HEK293 (cell line): ENCODE measurements around the gene AGRN.

ENCODE experiments used
- BCL6B ChIP-seq: fragments of 450-650 bp; formaldehyde crosslinking; IDR thresholded peaks from 2 replicates; pipeline ENCODE4 v1.5.1; 2017; ENCODE audit warnings: missing biosample characterization, missing genetic modification characterization
- CTCF ChIP-seq: fragments of 450-650 bp; formaldehyde crosslinking; IDR thresholded peaks from 2 replicates; pipeline ENCODE4 v1.5.1; 2016; ENCODE audit warnings: missing biosample characterization, missing genetic modification characterization
- KLF1 ChIP-seq: fragments of 450-650 bp; formaldehyde crosslinking; IDR thresholded peaks from 2 replicates; pipeline ENCODE4 v1.5.1; 2016; ENCODE audit warnings: missing biosample characterization, missing genetic modification characterization
- YY1 ChIP-seq: fragments of 450-650 bp; formaldehyde crosslinking; IDR thresholded peaks from 2 replicates; pipeline ENCODE4 v1.5.1; 2018; ENCODE audit warnings: missing biosample characterization, missing genetic modification characterization
- ZBTB21 ChIP-seq: fragments of 450-650 bp; formaldehyde crosslinking; IDR thresholded peaks from 2 replicates; pipeline ENCODE4 v1.5.1; 2017; ENCODE audit warnings: missing biosample characterization, missing genetic modification characterization
- ZBTB26 ChIP-seq: fragments of 450-650 bp; formaldehyde crosslinking; optimal IDR thresholded peaks from 2 replicates; pipeline ENCODE3; 2016; ENCODE audit warnings: missing biosample characterization, mild to moderate bottlenecking, missing genetic modification characterization
- ZFP69B ChIP-seq: fragments of 450-650 bp; formaldehyde crosslinking; IDR thresholded peaks from 2 replicates; pipeline ENCODE4 v1.5.1; 2016; ENCODE audit warnings: missing biosample characterization, missing genetic modification characterization
- ZNF121 ChIP-seq: fragments of 450-650 bp; formaldehyde crosslinking; IDR thresholded peaks from 2 replicates; pipeline ENCODE4 v1.5.1; 2016; ENCODE audit warnings: missing biosample characterization, missing genetic modification characterization
- ZNF146 ChIP-seq: fragments of 450-650 bp; formaldehyde crosslinking; IDR thresholded peaks from 2 replicates; pipeline ENCODE4 v1.5.1; 2016; ENCODE audit warnings: missing biosample characterization, missing genetic modification characterization
- ZNF16 ChIP-seq: fragments of 450-650 bp; formaldehyde crosslinking; IDR thresholded peaks from 2 replicates; pipeline ENCODE4 v1.5.1; 2016; ENCODE audit warnings: low read depth, missing biosample characterization, missing genetic modification characterization
- ZNF2 ChIP-seq: fragments of 450-650 bp; formaldehyde crosslinking; IDR thresholded peaks from 2 replicates; pipeline ENCODE4 v1.5.1; 2016; ENCODE audit warnings: missing biosample characterization, missing genetic modification characterization
- ZNF223 ChIP-seq: fragments of 450-650 bp; formaldehyde crosslinking; IDR thresholded peaks from 2 replicates; pipeline ENCODE4 v1.5.1; 2016; ENCODE audit warnings: missing biosample characterization, missing genetic modification characterization
- ZNF274 ChIP-seq, 2 experiments: fragments of 200-500 bp in 1 of 2; fragments of 450-650 bp in 1 of 2; sonication (Bioruptor generic) in 1 of 2; formaldehyde crosslinking in 1 of 2; IDR thresholded peaks; 2 replicates each; pipeline versions ENCODE4 v1.5.1 to v1.6.1; 2014 to 2016; ENCODE audit warnings: borderline replicate concordance in 1 of 2, inconsistent platforms in 1 of 2, low read length in 1 of 2, missing biosample characterization in 1 of 2, missing genetic modification characterization in 1 of 2
- ZNF341 ChIP-seq: fragments of 450-650 bp; formaldehyde crosslinking; IDR thresholded peaks from 2 replicates; pipeline ENCODE4; 2016; ENCODE audit warnings: low read depth, missing biosample characterization, missing genetic modification characterization
- ZNF354C ChIP-seq: fragments of 450-650 bp; formaldehyde crosslinking; IDR thresholded peaks from 2 replicates; pipeline ENCODE4 v1.5.1; 2016; ENCODE audit warnings: missing biosample characterization, missing genetic modification characterization, low read depth, borderline replicate concordance
- ZNF391 ChIP-seq: fragments of 450-650 bp; formaldehyde crosslinking; IDR thresholded peaks from 2 replicates; pipeline ENCODE4 v1.5.1; 2016; ENCODE audit warnings: low read depth, missing biosample characterization, missing genetic modification characterization, borderline replicate concordance
- ZNF394 ChIP-seq: fragments of 450-650 bp; formaldehyde crosslinking; IDR thresholded peaks from 2 replicates; pipeline ENCODE4 v1.5.1; 2016; ENCODE audit warnings: missing biosample characterization, missing genetic modification characterization, mild to moderate bottlenecking, moderate library complexity, borderline replicate concordance
- ZNF423 ChIP-seq: fragments of 450-650 bp; formaldehyde crosslinking; IDR thresholded peaks from 2 replicates; pipeline ENCODE4 v1.5.1; 2016; ENCODE audit warnings: missing biosample characterization, missing genetic modification characterization
- ZNF558 ChIP-seq: fragments of 450-650 bp; formaldehyde crosslinking; IDR thresholded peaks from 2 replicates; pipeline ENCODE4 v1.5.1; 2016; ENCODE audit warnings: missing biosample characterization, missing genetic modification characterization
- ZNF571 ChIP-seq: fragments of 450-650 bp; formaldehyde crosslinking; IDR thresholded peaks from 2 replicates; pipeline ENCODE4 v1.5.0; 2017; ENCODE audit warnings: missing biosample characterization, missing genetic modification characterization
- ZNF626 ChIP-seq: fragments of 450-650 bp; sonication (Bioruptor Pico); formaldehyde crosslinking; IDR thresholded peaks from 2 replicates; pipeline ENCODE4 v1.5.1; 2018; ENCODE audit warnings: missing biosample characterization, missing genetic modification characterization, inconsistent platforms
- ZNF660 ChIP-seq: fragments of 450-650 bp; IDR thresholded peaks from 2 replicates; pipeline ENCODE4 v1.5.1; 2018; ENCODE audit warnings: missing biosample characterization, mild to moderate bottlenecking, missing genetic modification characterization
- ZNF677 ChIP-seq: fragments of 450-650 bp; IDR thresholded peaks from 2 replicates; pipeline ENCODE4 v1.5.0; 2018; ENCODE audit warnings: missing biosample characterization, mild to moderate bottlenecking, missing genetic modification characterization, moderate library complexity
- ZNF792 ChIP-seq: fragments of 450-650 bp; formaldehyde crosslinking; IDR thresholded peaks from 2 replicates; pipeline ENCODE4 v1.5.1; 2016; ENCODE audit warnings: missing biosample characterization, missing genetic modification characterization
- ZSCAN30 ChIP-seq: fragments of 450-650 bp; IDR thresholded peaks from 2 replicates; pipeline ENCODE4 v1.5.1; 2018; ENCODE audit warnings: missing biosample characterization, mild to moderate bottlenecking, missing genetic modification characterization, moderate library complexity

Gene AGRN

GRCh38 chr1:1000357-1001056 lies 19.4 kb upstream of the AGRN start (continued):
- peak; percentile 16; the same call in 1 of the 2 replicates for TF ChIP-seq CTCF (tag by site-specific recombination)
- TF ChIP-seq ZNF223 (tag by site-specific recombination), result peak; percentile 37; the same call in 1 of the 2 replicates
- TF ChIP-seq YY1 (tag by site-specific recombination), result peak; percentile 87
- peak; percentile 86 for TF ChIP-seq KLF1 (tag by site-specific recombination)
- peak; percentile 97 for TF ChIP-seq ZBTB26 (tag by site-specific recombination)
- TF ChIP-seq ZNF660 (tag by site-specific recombination), result peak; percentile 87; the same call in 1 of the 2 replicates
- no peak for TF ChIP-seq BCL6B
- TF ChIP-seq ZNF391 (tag by site-specific recombination), result peak; percentile 98; the same call in 1 of the 2 replicates
- TF ChIP-seq ZNF571 (tag by site-specific recombination), result no peak
- peak; percentile 89 for TF ChIP-seq ZSCAN30 (tag by site-specific recombination)
- no peak; the same call in 1 of the 2 replicates for TF ChIP-seq ZNF423
- peak; percentile 100 for TF ChIP-seq ZBTB21 (tag by site-specific recombination)
- TF ChIP-seq ZNF394 (tag by site-specific recombination), result peak; percentile 77; the same call in 1 of the 2 replicates
- TF ChIP-seq ZNF626, result no peak
- peak; percentile 91 for TF ChIP-seq ZFP69B (tag by site-specific recombination)
- TF ChIP-seq ZNF792 (tag by site-specific recombination), result peak; percentile 79; the same call in 1 of the 2 replicates
- TF ChIP-seq ZNF16 (tag by site-specific recombination), result no peak
- 0 out of 2 replicates have a peak, but pooled peaks have one; percentile 35 for TF ChIP-seq ZNF677 (tag by site-specific recombination)
- peak; percentile 40; the same call in 1 of the 2 replicates for TF ChIP-seq ZNF558 (tag by site-specific recombination)
- peak; percentile 78; the same call in 1 of the 2 replicates for TF ChIP-seq ZNF121
- TF ChIP-seq ZNF341 (tag by site-specific recombination), result peak; percentile 77
- peak; percentile 76 for TF ChIP-seq ZNF2
- no peak for TF ChIP-seq ZNF274 (IDR thresholded peaks at IDR 0.05; ENCODE audit: low read length)
- TF ChIP-seq ZNF274 (tag by site-specific recombination; IDR thresholded peaks at IDR 0.05; ENCODE audit: borderline replicate concordance), result no peak
- 0 out of 2 replicates have a peak, but pooled peaks have one; percentile 7 for TF ChIP-seq ZNF354C
- TF ChIP-seq ZNF146 (tag by site-specific recombination), result peak; percentile 76
